Thyroid gland (tissue), 4 donors: ENCODE measurements around the gene ZNF117. TPM values are rescaled to one million over a fixed set of nuclear protein-coding genes. Genes with fewer than 3 reads are reported as not detected.

Source experiments
- DNase-seq, 2 donors: peaks; one replicate each; pipeline ENCODE4 v3.0.0-alpha.2; 2019
- H3K27ac ChIP-seq, 3 donors: fragments of 200-600 bp; sonication (generic); 1 replicate in 2 of 3; 2 replicates in 1 of 3; pipeline ENCODE4 v1.5.1; 2016 to 2019; ENCODE audit warnings: mild to moderate bottlenecking in 1 of 3, moderate library complexity in 1 of 3
- H3K27me3 ChIP-seq: fragments of 200-600 bp; sonication (generic); one replicate; pipeline ENCODE4 v1.5.1; 2019
- H3K36me3 ChIP-seq, 2 donors: fragments of 200-600 bp; sonication (generic); one replicate each; pipeline ENCODE4 v1.5.1; 2016 to 2019
- H3K4me1 ChIP-seq, 2 donors: fragments of 200-600 bp; sonication (generic); one replicate each; pipeline ENCODE4 v1.5.1; 2017 to 2019
- H3K4me3 ChIP-seq, 3 donors: fragments of 200-600 bp; sonication (generic); replicated peaks in 1 of 3; 1 replicate in 2 of 3; 2 replicates in 1 of 3; pipeline ENCODE4 v1.5.1; 2016; ENCODE audit warnings: mild to moderate bottlenecking in 1 of 3
- H3K9me3 ChIP-seq: fragments of 200-600 bp; sonication (generic); one replicate; pipeline ENCODE4 v1.5.1; 2017
- POLR2A ChIP-seq, 2 donors: fragments of 450-650 bp; IDR thresholded peaks; one replicate each; pipeline ENCODE4 v1.6.1; 2017; ENCODE audit warnings: antibody characterized with exemption in 2 of 2, mild to moderate bottlenecking in 2 of 2, moderate library complexity in 1 of 2
- WGBS, 2 donors: methylation state at CpG; one replicate each; pipeline ENCODE4 v1.1.5; 2017; 5-methylcytosine and 5-hydroxymethylcytosine counted together
- intact Hi-C: fragments of 100-400 bp; cut with DNase I; formaldehyde crosslinking; loops from one replicate; pipeline ENCODE4 v1.15.1; 2023
- total RNA-seq, 4 donors: library from RNA; depleted of rRNA; stranded (reverse); fragments of >200 nt; gene quantifications; one replicate each; pipeline ENCODE4 v1.2.3, GENCODE V29; 2016
- TF ChIP-seq, protein P1 (sequence below), 6 experiments: fragments of 200-600 bp in 3 of 6; fragments of 450-650 bp in 3 of 6; sonication (generic) in 3 of 6; IDR thresholded peaks; one replicate each; pipeline ENCODE4 v1.5.1; 2016 to 2019; ENCODE audit warnings: antibody characterized with exemption in 6 of 6, mild to moderate bottlenecking in 2 of 6, inconsistent platforms in 1 of 6, moderate library complexity in 1 of 6

Gene ZNF117
- total RNA-seq, 4 donors from 2014 or later, result 10.5 to 20.3 (median 12.6) TPM

DNA sequence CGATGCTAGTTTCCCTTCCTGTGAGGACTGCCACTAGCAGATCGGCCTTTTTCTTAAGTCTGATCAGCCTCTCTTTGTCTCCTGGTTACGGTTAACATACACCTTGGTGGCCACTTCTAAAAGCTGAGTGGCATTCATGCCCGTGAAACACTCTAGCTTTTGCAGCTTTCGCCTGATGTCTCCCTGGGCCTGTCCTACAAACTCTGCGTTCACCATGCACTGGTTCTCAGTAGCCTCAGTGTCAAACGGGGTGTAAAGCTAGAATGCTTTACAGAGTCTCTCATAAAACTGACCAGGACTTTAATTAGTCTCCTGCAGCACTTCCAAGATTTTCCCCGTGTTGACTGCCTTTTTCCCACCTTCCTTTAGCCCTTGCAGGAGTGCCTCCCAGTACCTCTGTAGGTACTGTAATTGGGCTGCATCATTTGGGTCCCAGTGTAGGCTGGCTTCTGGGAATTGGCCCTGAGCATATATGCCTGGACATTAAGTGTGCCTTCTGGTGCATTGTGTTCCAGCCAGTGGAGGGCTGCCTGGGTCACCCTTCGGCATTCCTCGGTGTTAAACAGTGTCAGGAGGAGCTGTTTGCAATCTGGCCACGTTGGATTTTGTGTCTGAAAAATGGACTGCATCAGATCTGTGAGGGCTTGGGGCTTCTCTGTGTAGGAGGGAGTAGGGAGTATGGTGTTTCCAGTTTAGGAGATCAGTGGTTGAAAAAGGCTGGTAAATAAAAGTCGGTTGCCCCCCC lies 6.5 kb upstream of the ZNF117 start:
- DNase-seq, result no peak
- WGBS, 2 donors, result 92 to 94% methylated on average over 12 of the region's 12 CpGs
- TF ChIP-seq, protein P1, sequence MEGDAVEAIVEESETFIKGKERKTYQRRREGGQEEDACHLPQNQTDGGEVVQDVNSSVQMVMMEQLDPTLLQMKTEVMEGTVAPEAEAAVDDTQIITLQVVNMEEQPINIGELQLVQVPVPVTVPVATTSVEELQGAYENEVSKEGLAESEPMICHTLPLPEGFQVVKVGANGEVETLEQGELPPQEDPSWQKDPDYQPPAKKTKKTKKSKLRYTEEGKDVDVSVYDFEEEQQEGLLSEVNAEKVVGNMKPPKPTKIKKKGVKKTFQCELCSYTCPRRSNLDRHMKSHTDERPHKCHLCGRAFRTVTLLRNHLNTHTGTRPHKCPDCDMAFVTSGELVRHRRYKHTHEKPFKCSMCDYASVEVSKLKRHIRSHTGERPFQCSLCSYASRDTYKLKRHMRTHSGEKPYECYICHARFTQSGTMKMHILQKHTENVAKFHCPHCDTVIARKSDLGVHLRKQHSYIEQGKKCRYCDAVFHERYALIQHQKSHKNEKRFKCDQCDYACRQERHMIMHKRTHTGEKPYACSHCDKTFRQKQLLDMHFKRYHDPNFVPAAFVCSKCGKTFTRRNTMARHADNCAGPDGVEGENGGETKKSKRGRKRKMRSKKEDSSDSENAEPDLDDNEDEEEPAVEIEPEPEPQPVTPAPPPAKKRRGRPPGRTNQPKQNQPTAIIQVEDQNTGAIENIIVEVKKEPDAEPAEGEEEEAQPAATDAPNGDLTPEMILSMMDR (IDR thresholded peaks at IDR 0.05), result no peak
- no peak for TF ChIP-seq POLR2A (IDR thresholded peaks at IDR 0.05)
- Histone ChIP-seq H3K9me3 (no peaks in the 10 kb centered on the region), H3K36me3 (no peaks in the 10 kb centered on the region), H3K4me1 (peaks cover 6 to 14% of the 10 kb centered on the region in 2 donors), H3K27ac (no peak overlapping the region), H3K27me3 (no peaks in the 10 kb centered on the region), H3K4me3 (no peak overlapping the region)
- intact Hi-C loops, result no loop called here

DNA sequence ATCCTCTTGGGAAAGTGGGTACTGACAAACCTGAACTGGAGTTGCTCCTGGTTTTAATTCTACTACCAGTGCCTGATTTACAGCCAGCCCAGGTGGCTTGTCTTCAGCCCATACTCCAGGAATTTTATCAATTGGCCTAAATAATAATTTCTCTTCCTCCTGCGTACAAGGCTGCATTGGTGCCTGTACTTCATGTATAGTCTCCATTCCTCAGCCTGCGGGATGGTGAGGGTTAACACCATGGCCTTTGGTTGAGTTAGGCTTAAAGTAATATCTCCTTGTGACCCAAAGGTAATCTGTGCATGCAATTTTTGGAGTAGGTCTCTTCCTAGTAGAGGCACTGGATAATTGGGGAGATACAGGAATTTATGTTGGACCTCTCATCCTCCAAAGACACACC lies 5.5 kb upstream of the ZNF117 start:
- intact Hi-C loops, result no loop called here
- Histone ChIP-seq H3K4me1 (peaks cover 6 to 14% of the 10 kb centered on the region in 2 donors), H3K27me3 (no peaks in the 10 kb centered on the region), H3K27ac (no peak overlapping the region), H3K9me3 (no peaks in the 10 kb centered on the region), H3K36me3 (no peaks in the 10 kb centered on the region), H3K4me3 (no peak overlapping the region)
- TF ChIP-seq POLR2A (IDR thresholded peaks at IDR 0.05), result no peak
- TF ChIP-seq, protein P1 (IDR thresholded peaks at IDR 0.05), result no peak
- DNase-seq, result no peak
- WGBS, 2 donors, result 97% methylated on average over 2 of the region's 2 CpGs

- H3K4me3 ChIP-seq, result no peak overlapping the region
- no peak for DNase-seq
- no peaks in the 10 kb centered on the region for H3K27me3 ChIP-seq
- H3K9me3 ChIP-seq, result no peaks in the 10 kb centered on the region
- intact Hi-C loops, result no loop called here
- 97 to 99% methylated on average over 7 of the region's 7 CpGs for WGBS, 2 donors
- H3K36me3 ChIP-seq, result no peaks in the 10 kb centered on the region
- H3K27ac ChIP-seq, result no peak overlapping the region
- TF ChIP-seq POLR2A (IDR thresholded peaks at IDR 0.05), result no peak
- TF ChIP-seq, protein P1 (IDR thresholded peaks at IDR 0.05), result no peak
- peaks cover 6 to 9% of the 10 kb centered on the region in 2 donors for H3K4me1 ChIP-seq
Observed at GRCh38 chr7:64993901-64994300, 3.1 kb upstream of the ZNF117 start.

DNA sequence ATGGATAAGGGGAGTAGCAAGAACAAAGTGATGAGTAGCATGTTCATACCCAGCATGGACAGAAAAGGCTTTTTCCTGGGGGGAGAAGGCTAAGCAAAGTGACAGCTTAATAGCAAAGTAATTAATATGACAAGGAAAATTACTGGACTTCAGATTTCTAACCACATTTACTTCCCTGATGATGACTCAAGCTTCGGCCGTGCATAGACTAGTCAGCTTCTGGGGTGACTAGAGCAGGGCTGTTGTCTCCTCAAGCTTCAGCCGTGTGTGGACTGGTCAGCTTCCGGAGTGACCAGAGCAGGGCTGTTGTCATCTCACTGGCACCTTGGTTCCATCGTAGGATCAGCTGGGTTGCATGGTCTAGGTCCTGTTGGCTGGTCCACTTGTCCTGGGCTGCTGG lies 2.1 kb upstream of the ZNF117 start:
- Histone ChIP-seq H3K27me3 (no peaks in the 10 kb centered on the region), H3K27ac (no peak overlapping the region), H3K4me3 (no peak overlapping the region), H3K36me3 (no peaks in the 10 kb centered on the region), H3K4me1 (peaks cover 0 to 3% of the 10 kb centered on the region in 2 donors), H3K9me3 (no peaks in the 10 kb centered on the region)
- no peak for DNase-seq
- TF ChIP-seq, protein P1 (IDR thresholded peaks at IDR 0.05), result no peak
- no peak for TF ChIP-seq POLR2A (IDR thresholded peaks at IDR 0.05)
- intact Hi-C loops, result no loop called here
- WGBS, 2 donors, result 86 to 95% methylated on average over 5 of the region's 5 CpGs

GRCh38 chr7:64990216-64990615 lies 620 bp downstream of the ZNF117 start:
- no peaks in the 10 kb centered on the region for H3K4me1 ChIP-seq
- H3K4me3 ChIP-seq, result no peak overlapping the region
- H3K27me3 ChIP-seq, result no peaks in the 10 kb centered on the region
- TF ChIP-seq, protein P1 (IDR thresholded peaks at IDR 0.05), result no peak
- TF ChIP-seq POLR2A (IDR thresholded peaks at IDR 0.05), result no peak
- no peak overlapping the region for H3K27ac ChIP-seq
- intact Hi-C loops, result no loop called here
- 96% methylated on average over 7 of the region's 7 CpGs for WGBS, 2 donors
- H3K36me3 ChIP-seq, result no peaks in the 10 kb centered on the region
- DNase-seq, result no peak
- no peaks in the 10 kb centered on the region for H3K9me3 ChIP-seq
